CD1c-positive myeloid dendritic cell (primary cell): ENCODE data around the gene VPS13D.

ENCODE experiments used
- DNase-seq: peaks from one replicate; pipeline ENCODE4 v3.0.0-alpha.2; 2016; ENCODE audit errors: extremely low spot score

Gene VPS13D

GRCh38 chr1:12229835-12230548 lies at the start of gene VPS13D:
Gene VPS13D (plus strand): TSS chr1:12230030. CDS start chr1:12234267, 4,237 bp downstream.
- DNase-seq = peak; percentile 93

GRCh38 chr1:12180315-12180714 lies 49.5 kb upstream of the VPS13D start:
- DNase-seq = peak; percentile 72

GRCh38 chr1:12180903-12181302 lies 48.9 kb upstream of the VPS13D start:
- no peak for DNase-seq

- no peak for DNase-seq
These were observed 48.3 kb upstream of the VPS13D start for GRCh38 chr1:12181568-12181967.

GRCh38 chr1:12182410-12182984 lies 47.3 kb upstream of the VPS13D start:
- DNase-seq = no peak

- DNase-seq = no peak
These were observed 46.6 kb upstream of the VPS13D start for GRCh38 chr1:12183095-12183794.

- peak; percentile 93 for DNase-seq
These were observed 45.7 kb upstream of the VPS13D start for GRCh38 chr1:12184008-12184681.

- peak; percentile 26 for DNase-seq
These were observed 44.6 kb upstream of the VPS13D start for GRCh38 chr1:12185036-12185917.

- DNase-seq = no peak
These were observed 43.7 kb upstream of the VPS13D start for GRCh38 chr1:12185918-12186678.

- DNase-seq = no peak
These were observed 43.2 kb upstream of the VPS13D start for GRCh38 chr1:12186679-12186985.

- DNase-seq = no peak
These were observed 41.7 kb upstream of the VPS13D start for GRCh38 chr1:12188115-12188514.

GRCh38 chr1:12188657-12189327 lies 41.0 kb upstream of the VPS13D start:
- no peak for DNase-seq

- DNase-seq = no peak
These were observed 40.5 kb upstream of the VPS13D start for GRCh38 chr1:12189328-12189682.

- no peak for DNase-seq
These were observed 38.4 kb upstream of the VPS13D start for GRCh38 chr1:12191242-12192032.

GRCh38 chr1:12194666-12195216 lies 35.1 kb upstream of the VPS13D start:
- peak; percentile 37 for DNase-seq

- no peak for DNase-seq
These were observed 34.4 kb upstream of the VPS13D start for GRCh38 chr1:12195416-12195815.

GRCh38 chr1:12196641-12197482 lies 33.0 kb upstream of the VPS13D start:
- DNase-seq = peak; percentile 86

GRCh38 chr1:12197483-12197880 lies 32.3 kb upstream of the VPS13D start:
- no peak for DNase-seq
